SK-N-SH treated with all-trans-retinoic acid at 6 μM for 48 hours (cell line): ENCODE results near the gene FANCI.

Experiments
- TF ChIP-seq, protein P1 (sequence below): fragments of 250-450 bp; sonication (Bioruptor Pico); IDR thresholded peaks from 2 replicates; pipeline ENCODE4 v1.8.0; 2021; ENCODE audit warnings: low read depth, mild to moderate bottlenecking, moderate library complexity, borderline replicate concordance
- TF ChIP-seq, protein P2 (sequence below): fragments of 250-450 bp; sonication (Bioruptor Pico); IDR thresholded peaks from 2 replicates; pipeline ENCODE4 v1.8.0; 2020; ENCODE audit warnings: mild to moderate bottlenecking, moderate library complexity, borderline replicate concordance

DNA sequence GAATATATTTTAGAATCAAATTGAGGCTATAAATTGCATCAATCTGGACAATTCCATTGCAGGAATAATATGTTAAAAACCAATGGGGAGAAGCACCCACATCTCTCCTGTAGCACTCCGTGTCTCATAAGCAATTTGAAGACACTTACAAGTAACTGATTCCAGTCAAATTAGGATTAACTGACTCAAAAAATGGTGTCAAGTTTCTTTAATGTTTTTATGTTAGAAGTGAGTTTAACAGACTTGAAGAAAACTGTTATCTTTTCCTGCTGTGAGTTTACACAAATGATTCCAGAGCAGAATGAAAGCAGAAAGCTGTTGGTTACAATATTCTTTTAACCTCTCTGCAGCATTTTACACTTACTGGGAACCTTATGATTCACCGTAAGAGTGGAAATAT is 45.6 kb upstream of the FANCI start:
- TF ChIP-seq, protein P1, sequence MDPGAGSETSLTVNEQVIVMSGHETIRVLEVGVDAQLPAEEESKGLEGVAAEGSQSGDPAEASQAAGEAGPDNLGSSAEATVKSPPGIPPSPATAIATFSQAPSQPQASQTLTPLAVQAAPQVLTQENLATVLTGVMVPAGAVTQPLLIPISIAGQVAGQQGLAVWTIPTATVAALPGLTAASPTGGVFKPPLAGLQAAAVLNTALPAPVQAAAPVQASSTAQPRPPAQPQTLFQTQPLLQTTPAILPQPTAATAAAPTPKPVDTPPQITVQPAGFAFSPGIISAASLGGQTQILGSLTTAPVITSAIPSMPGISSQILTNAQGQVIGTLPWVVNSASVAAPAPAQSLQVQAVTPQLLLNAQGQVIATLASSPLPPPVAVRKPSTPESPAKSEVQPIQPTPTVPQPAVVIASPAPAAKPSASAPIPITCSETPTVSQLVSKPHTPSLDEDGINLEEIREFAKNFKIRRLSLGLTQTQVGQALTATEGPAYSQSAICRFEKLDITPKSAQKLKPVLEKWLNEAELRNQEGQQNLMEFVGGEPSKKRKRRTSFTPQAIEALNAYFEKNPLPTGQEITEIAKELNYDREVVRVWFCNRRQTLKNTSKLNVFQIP (CRISPR knock-in tag) = no peak
- TF ChIP-seq, protein P2, sequence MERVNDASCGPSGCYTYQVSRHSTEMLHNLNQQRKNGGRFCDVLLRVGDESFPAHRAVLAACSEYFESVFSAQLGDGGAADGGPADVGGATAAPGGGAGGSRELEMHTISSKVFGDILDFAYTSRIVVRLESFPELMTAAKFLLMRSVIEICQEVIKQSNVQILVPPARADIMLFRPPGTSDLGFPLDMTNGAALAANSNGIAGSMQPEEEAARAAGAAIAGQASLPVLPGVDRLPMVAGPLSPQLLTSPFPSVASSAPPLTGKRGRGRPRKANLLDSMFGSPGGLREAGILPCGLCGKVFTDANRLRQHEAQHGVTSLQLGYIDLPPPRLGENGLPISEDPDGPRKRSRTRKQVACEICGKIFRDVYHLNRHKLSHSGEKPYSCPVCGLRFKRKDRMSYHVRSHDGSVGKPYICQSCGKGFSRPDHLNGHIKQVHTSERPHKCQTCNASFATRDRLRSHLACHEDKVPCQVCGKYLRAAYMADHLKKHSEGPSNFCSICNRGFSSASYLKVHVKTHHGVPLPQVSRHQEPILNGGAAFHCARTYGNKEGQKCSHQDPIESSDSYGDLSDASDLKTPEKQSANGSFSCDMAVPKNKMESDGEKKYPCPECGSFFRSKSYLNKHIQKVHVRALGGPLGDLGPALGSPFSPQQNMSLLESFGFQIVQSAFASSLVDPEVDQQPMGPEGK (CRISPR knock-in tag) = no peak
